Esophagus muscularis mucosa (tissue), 4 donors: ENCODE measurements around the gene USP24. TPM values are rescaled to one million over a fixed set of nuclear protein-coding genes. Genes with fewer than 3 reads are reported as not detected.

Experiments
- DNase-seq: peaks from one replicate; pipeline ENCODE4 v3.0.0-alpha.2; 2017; ENCODE audit errors: extremely low spot score
- H3K27ac ChIP-seq, 4 donors: fragments of 200-600 bp; sonication (generic); replicated peaks in 1 of 4; 1 replicate in 3 of 4; 2 replicates in 1 of 4; pipeline ENCODE4 v1.5.1; 2016 to 2019; ENCODE audit warnings: mild to moderate bottlenecking in 1 of 4
- H3K27me3 ChIP-seq, 4 donors: fragments of 200-600 bp; sonication (generic); one replicate each; pipeline versions ENCODE4 v1.5.1 to v1.6.0; 2016 to 2019
- H3K36me3 ChIP-seq, 4 donors: fragments of 200-600 bp; sonication (generic); one replicate each; pipeline ENCODE4 v1.5.1; 2016 to 2019
- H3K4me1 ChIP-seq, 4 donors: fragments of 200-600 bp; sonication (generic); one replicate each; pipeline ENCODE4 v1.5.1; 2016 to 2019
- H3K4me3 ChIP-seq, 4 donors: fragments of 200-600 bp; sonication (generic); 1 replicate in 2 of 4; 2 replicates in 2 of 4; pipeline ENCODE4 v1.5.1; 2016 to 2019; ENCODE audit warnings: mild to moderate bottlenecking in 4 of 4, moderate library complexity in 1 of 4
- H3K9me3 ChIP-seq, 4 donors: fragments of 200-600 bp; sonication (generic); 1 replicate in 3 of 4; 2 replicates in 1 of 4; pipeline ENCODE4 v1.5.1; 2016 to 2019
- EP300 ChIP-seq: sonication (generic); formaldehyde crosslinking; IDR thresholded peaks from one replicate; pipeline ENCODE4 v1.6.1; 2017; ENCODE audit warnings: antibody characterized with exemption
- POLR2A ChIP-seq: fragments of 450-650 bp; IDR thresholded peaks from one replicate; pipeline ENCODE4 v1.6.1; 2017; ENCODE audit warnings: antibody characterized with exemption, moderate library complexity, mild to moderate bottlenecking, low read depth
- POLR2AphosphoS5 ChIP-seq, 2 donors: sonication (generic); formaldehyde crosslinking; IDR thresholded peaks; one replicate each; pipeline ENCODE4 v1.6.1; 2017; ENCODE audit warnings: antibody characterized with exemption in 2 of 2
- WGBS: methylation state at CpG from one replicate; pipeline ENCODE4 v1.1.5; 2018; 5-methylcytosine and 5-hydroxymethylcytosine counted together
- intact Hi-C: fragments of 100-400 bp; cut with DNase I; formaldehyde crosslinking; loops from one replicate; pipeline ENCODE4 v1.15.1; 2023
- total RNA-seq, 4 donors: library from RNA; depleted of rRNA; stranded (reverse); fragments of >200 nt; gene quantifications; one replicate each; pipeline versions ENCODE4 v1.1.0 to v1.2.1, GENCODE V29; 2016
- TF ChIP-seq, protein P1 (sequence below), 3 experiments: fragments of 200-600 bp in 2 of 3; fragments of 450-650 bp in 1 of 3; sonication (generic) in 2 of 3; IDR thresholded peaks; one replicate each; pipeline ENCODE4 v1.5.1; 2017 to 2019; ENCODE audit warnings: antibody characterized with exemption in 3 of 3, mild to moderate bottlenecking in 2 of 3, moderate library complexity in 1 of 3

Gene USP24
- total RNA-seq, 4 donors from 2014 or later: 28.3 to 45.3 (median 37.7) TPM

DNA sequence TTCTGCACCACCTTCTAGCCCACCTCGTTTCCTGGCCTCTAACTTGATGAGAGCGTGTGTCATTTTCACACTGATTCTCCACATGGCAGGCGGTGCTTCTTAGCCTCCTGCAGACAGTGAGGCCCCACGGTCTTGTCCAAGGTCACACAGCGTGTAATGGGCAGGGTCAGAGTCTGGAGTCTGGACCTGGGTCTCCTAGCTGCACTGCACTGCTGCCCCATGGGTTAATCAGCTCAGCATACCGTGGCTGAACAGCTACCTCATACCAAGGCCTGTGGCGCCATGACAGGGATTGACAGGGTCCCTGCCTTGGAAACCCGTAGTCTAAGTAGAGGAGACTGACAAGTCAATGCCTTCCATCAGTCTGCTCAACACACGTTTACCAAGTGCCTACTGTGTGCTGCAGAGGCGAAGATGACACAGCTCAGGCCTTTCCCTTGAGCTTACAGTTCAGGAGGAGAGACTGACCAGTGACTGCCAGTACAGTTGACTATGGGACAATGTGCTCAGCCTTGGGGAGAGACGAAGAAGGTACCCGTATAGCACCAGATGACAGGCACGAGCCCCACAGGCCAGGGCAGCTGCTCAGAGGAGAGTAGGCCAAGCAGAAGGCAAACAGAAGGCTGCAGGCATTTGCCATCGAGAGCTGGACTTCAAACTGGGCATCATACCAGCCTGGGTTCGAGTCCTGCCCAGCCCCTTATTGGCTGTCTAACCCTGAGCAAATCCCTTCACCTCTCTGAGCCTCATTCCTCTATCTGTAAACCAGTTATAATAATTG is 170.4 kb downstream of the USP24 start:
- Histone ChIP-seq H3K4me1 (peaks cover 2 to 16% (median 8%) of the 10 kb centered on the region in 4 donors), H3K9me3 (no peaks in the 10 kb centered on the region), H3K36me3 (no peaks in the 10 kb centered on the region), H3K27me3 (peaks cover 0 to 15% (median under 1%) of the 10 kb centered on the region in 4 donors), H3K4me3 (no peak overlapping the region), H3K27ac (no peak overlapping the region)
- TF ChIP-seq POLR2AphosphoS5 (IDR thresholded peaks at IDR 0.05): no peak
- TF ChIP-seq, protein P1, sequence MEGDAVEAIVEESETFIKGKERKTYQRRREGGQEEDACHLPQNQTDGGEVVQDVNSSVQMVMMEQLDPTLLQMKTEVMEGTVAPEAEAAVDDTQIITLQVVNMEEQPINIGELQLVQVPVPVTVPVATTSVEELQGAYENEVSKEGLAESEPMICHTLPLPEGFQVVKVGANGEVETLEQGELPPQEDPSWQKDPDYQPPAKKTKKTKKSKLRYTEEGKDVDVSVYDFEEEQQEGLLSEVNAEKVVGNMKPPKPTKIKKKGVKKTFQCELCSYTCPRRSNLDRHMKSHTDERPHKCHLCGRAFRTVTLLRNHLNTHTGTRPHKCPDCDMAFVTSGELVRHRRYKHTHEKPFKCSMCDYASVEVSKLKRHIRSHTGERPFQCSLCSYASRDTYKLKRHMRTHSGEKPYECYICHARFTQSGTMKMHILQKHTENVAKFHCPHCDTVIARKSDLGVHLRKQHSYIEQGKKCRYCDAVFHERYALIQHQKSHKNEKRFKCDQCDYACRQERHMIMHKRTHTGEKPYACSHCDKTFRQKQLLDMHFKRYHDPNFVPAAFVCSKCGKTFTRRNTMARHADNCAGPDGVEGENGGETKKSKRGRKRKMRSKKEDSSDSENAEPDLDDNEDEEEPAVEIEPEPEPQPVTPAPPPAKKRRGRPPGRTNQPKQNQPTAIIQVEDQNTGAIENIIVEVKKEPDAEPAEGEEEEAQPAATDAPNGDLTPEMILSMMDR (IDR thresholded peaks at IDR 0.05): no peak
- TF ChIP-seq EP300: no peak
- TF ChIP-seq POLR2A: no peak
- 94% methylated on average over 13 of the region's 15 CpGs for WGBS
- intact Hi-C loops: no loop called here
- DNase-seq: no peak

- H3K4me3 ChIP-seq: no peak overlapping the region
- H3K36me3 ChIP-seq: no peaks in the 10 kb centered on the region
- no peak for DNase-seq
- 99% methylated on average over 9 of the region's 9 CpGs for WGBS
- intact Hi-C loops: no loop called here
- H3K9me3 ChIP-seq: no peaks in the 10 kb centered on the region
- H3K27me3 ChIP-seq: peaks cover 0 to 25% (median 8%) of the 10 kb centered on the region in 4 donors
- no peak for TF ChIP-seq POLR2A
- no peak for TF ChIP-seq POLR2AphosphoS5 (IDR thresholded peaks at IDR 0.05)
- TF ChIP-seq, protein P1 (IDR thresholded peaks at IDR 0.05): no peak
- TF ChIP-seq EP300: no peak
- H3K4me1 ChIP-seq: peaks cover 7 to 17% (median 14%) of the 10 kb centered on the region in 4 donors
- H3K27ac ChIP-seq: no peak overlapping the region
These were observed 171.4 kb downstream of the USP24 start for GRCh38 chr1:55043726-55044125.

- TF ChIP-seq POLR2A (no peak), EP300 (no peak), POLR2AphosphoS5 (IDR thresholded peaks at IDR 0.05) (no peak)
- TF ChIP-seq, protein P1 (IDR thresholded peaks at IDR 0.05): no peak
- peaks cover 0 to 33% (median 9%) of the 10 kb centered on the region in 4 donors for H3K27me3 ChIP-seq
- no peak overlapping the region for H3K4me3 ChIP-seq
- no peaks in the 10 kb centered on the region for H3K36me3 ChIP-seq
- H3K4me1 ChIP-seq: peaks cover 7 to 17% (median 14%) of the 10 kb centered on the region in 4 donors
- no peaks in the 10 kb centered on the region for H3K9me3 ChIP-seq
- intact Hi-C loops: no loop called here
- WGBS: 88% methylated on average over 2 of the region's 2 CpGs
- H3K27ac ChIP-seq: no peak overlapping the region
- no peak for DNase-seq
These were observed 172.2 kb downstream of the USP24 start for GRCh38 chr1:55043011-55043410.

DNA sequence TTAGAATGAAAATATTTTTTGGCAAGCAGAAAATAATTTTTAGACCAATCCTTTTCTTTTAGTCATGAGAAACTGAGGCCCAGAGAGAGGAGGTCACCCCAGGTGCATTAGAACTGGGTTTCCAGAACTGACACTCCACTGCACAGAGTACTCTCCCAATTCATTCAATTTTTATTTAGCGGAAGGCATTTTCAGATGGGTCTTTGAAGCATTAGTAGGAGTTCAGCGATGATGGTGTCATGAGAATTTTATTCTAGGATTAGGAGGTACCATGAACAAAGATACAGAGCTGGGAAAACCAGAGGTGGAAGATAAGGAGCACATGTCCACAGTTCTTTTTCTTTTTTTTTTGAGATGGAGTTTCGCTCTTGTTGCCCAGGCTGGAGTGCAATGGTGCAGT is 173.6 kb downstream of the USP24 start:
- no peak for DNase-seq
- TF ChIP-seq EP300 (no peak), POLR2AphosphoS5 (IDR thresholded peaks at IDR 0.05) (no peak), POLR2A (no peak)
- TF ChIP-seq, protein P1 (IDR thresholded peaks at IDR 0.05): no peak
- Histone ChIP-seq H3K36me3 (no peaks in the 10 kb centered on the region), H3K9me3 (no peaks in the 10 kb centered on the region), H3K27me3 (peaks cover 0 to 45% (median 12%) of the 10 kb centered on the region in 4 donors), H3K4me3 (no peak overlapping the region), H3K4me1 (peaks cover 7 to 17% (median 14%) of the 10 kb centered on the region in 4 donors), H3K27ac (no peak overlapping the region)
- intact Hi-C loops: no loop called here
- WGBS: 65% methylated on average over 3 of the region's 3 CpGs
